ENCODE results near the gene LIFR. TPM values are rescaled to one million over a fixed set of nuclear protein-coding genes. Genes with fewer than 3 reads are reported as not detected.

The LIFR gene
- total and polyA plus RNA-seq, 2 of the 4 experiments (the other 2 are of a cell fraction), result 1.9 to 10.4 TPM

- TF ChIP-seq MXI1 (IDR thresholded peaks at IDR 0.05; ENCODE audit: borderline replicate concordance, low read depth, low read length), result no peak
- no peak for TF ChIP-seq MAFK (IDR thresholded peaks at IDR 0.05; ENCODE audit: low read depth, low read length)
- no peak for TF ChIP-seq CHD1 (IDR thresholded peaks at IDR 0.05; ENCODE audit: low read depth, low read length)
- no peak for TF ChIP-seq RFX5 (IDR thresholded peaks at IDR 0.05; ENCODE audit: low read depth, low read length)
These were observed at the start of gene LIFR (continued) for GRCh38 chr5:38556599-38557307.

- BruUV-seq (replicated peaks), result no TSS peak
- Histone ChIP-seq H4K20me1 (ENCODE audit: insufficient read depth, low read length) (peaks cover 5% of the 10 kb centered on the region; the same call in 1 of the 2 replicates), H3K27me3 (ENCODE audit: control insufficient read depth, insufficient read depth, low read length) (no peaks in the 10 kb centered on the region; the same call in 1 of the 2 replicates)
These were observed 49.2 kb upstream of the LIFR start for GRCh38 chr5:38605610-38606009.

More at GRCh38 chr5:38605610-38606009, 49.2 kb upstream of the LIFR start:
- Histone ChIP-seq H3K4me2 (ENCODE audit: low read depth, low read length) (no peak overlapping the region), H2BK120ac (ENCODE audit: low read depth, low read length) (no peak overlapping the region), H3K9me3 (ENCODE audit: control insufficient read depth, insufficient read depth, low read length) (no peaks in the 10 kb centered on the region), H3K4me3 (ENCODE audit: insufficient read depth, low read depth, low read length) (no peak overlapping the region), H2AK9ac (replicated peaks; ENCODE audit: low read depth, low read length, poor library complexity) (no peak overlapping the region), H3K18ac (ENCODE audit: low read depth, low read length) (no peak overlapping the region), H4K5ac (ENCODE audit: low read depth, low read length) (no peak overlapping the region), H3K9me1 (ENCODE audit: insufficient read depth, low read length) (peaks cover 7% of the 10 kb centered on the region), H3K23ac (ENCODE audit: low read depth, low read length) (no peak overlapping the region), H2BK5ac (ENCODE audit: low read depth, low read length, poor library complexity, severe bottlenecking) (no peak overlapping the region), H3K4ac (ENCODE audit: low read depth, low read length) (no peak overlapping the region), H4K91ac (ENCODE audit: insufficient read depth, low read depth, low read length) (no peak overlapping the region), H3K36me3 (ENCODE audit: control insufficient read depth, insufficient read depth, low read length) (no peaks in the 10 kb centered on the region), H2BK20ac (ENCODE audit: low read depth, low read length) (no peak overlapping the region), H3K4me1 (ENCODE audit: control insufficient read depth, insufficient read depth, low read length) (peaks cover 17% of the 10 kb centered on the region), H3K14ac (replicated peaks; ENCODE audit: low read depth, low read length) (no peak overlapping the region), H2AFZ (replicated peaks; ENCODE audit: low read length, poor library complexity) (no peak overlapping the region), H2BK15ac (ENCODE audit: low read depth, low read length) (no peak overlapping the region), H2AK5ac (ENCODE audit: low read depth, low read length) (no peak overlapping the region), H3K27ac (ENCODE audit: insufficient read depth, low read length) (no peak overlapping the region), H4K8ac (ENCODE audit: low read depth in 2 of 2, low read length in 2 of 2) (no peak overlapping the region), H3K56ac (ENCODE audit: extremely low read depth, insufficient read depth, low read length) (no peak overlapping the region), H3K79me1 (ENCODE audit: low read depth in 1 of 2, low read length in 2 of 2) (no peaks in the 10 kb centered on the region), H3K9ac (ENCODE audit: low read depth, low read length) (no peak overlapping the region)
- in situ Hi-C loops (cut with MboI; ENCODE audit: low sequenced_read_pairs), result no loop called here
- CTCF ChIA-PET, result no interaction called here
- dilution Hi-C loops (cut with HindIII; ENCODE audit: low sequenced_read_pairs, unreplicated experiment), result no loop called here
- no peak for ATAC-seq (ENCODE audit: low read depth)
- no peak for TF ChIP-seq FOS (IDR thresholded peaks at IDR 0.05; ENCODE audit: low read depth, low read length)
- no peak for TF ChIP-seq MXI1 (IDR thresholded peaks at IDR 0.05; ENCODE audit: borderline replicate concordance, low read depth, low read length)
- TF ChIP-seq NFE2L2 (IDR thresholded peaks at IDR 0.05; ENCODE audit: low read depth, low read length), result no peak
- no peak for TF ChIP-seq RAD21 (IDR thresholded peaks at IDR 0.05; ENCODE audit: low read length)
- no peak for TF ChIP-seq CTCF (conservative IDR thresholded peaks at IDR 0.05; ENCODE audit: low read depth, low read length)
- TF ChIP-seq BHLHE40 (IDR thresholded peaks at IDR 0.05; ENCODE audit: low read depth, low read length), result no peak
- no peak for TF ChIP-seq POLR2A (IDR thresholded peaks at IDR 0.05; ENCODE audit: low read depth, low read length)
- no peak for TF ChIP-seq SMC3 (IDR thresholded peaks at IDR 0.05; ENCODE audit: low read depth, low read length)
- TF ChIP-seq CEBPB (IDR thresholded peaks at IDR 0.05; ENCODE audit: low read depth, low read length), result no peak
- no peak for TF ChIP-seq USF2 (IDR thresholded peaks at IDR 0.05; ENCODE audit: low read depth, low read length)
- 100% methylated on average over 1 of the region's 7 CpGs; no CpG with 5 or more reads in 1 of the 2 experiments for WGBS, 2 experiments (ENCODE audit: extremely low coverage in 2 of 2, insufficient read length in 1 of 2)
- POLR2A ChIA-PET (ENCODE audit: unreplicated experiment), result no interaction called here
- no peak for DNase-seq
- intact Hi-C loops (cut with micrococcal nuclease), result loop anchor here (5.0 kb wide), 2 partner anchors 117 to 202 kb away; no protein-coding TSS in a partner anchor
